GM23248 (cell line): ENCODE results near the gene PYGM. TPM values are rescaled to one million over a fixed set of nuclear protein-coding genes. Genes with fewer than 3 reads are reported as not detected.
A peak's percentile ranks its signal among the peaks of the same experiment; 100 is the strongest.

Experiments
- DNase-seq: peaks from one replicate; pipeline ENCODE4 v3.0.0-alpha.2; 2015
- H2AFZ ChIP-seq: fragments of 200-600 bp; sonication (generic); 2 replicates; pipeline ENCODE4 v1.6.1; 2016; ENCODE audit warnings: antibody characterized with exemption
- H3F3A ChIP-seq: fragments of 200-600 bp; sonication (generic); 2 replicates; pipeline ENCODE4 v1.6.1; 2016; ENCODE audit warnings: mild to moderate bottlenecking, antibody characterized with exemption, mixed run types; ENCODE audit not compliant: insufficient read depth
- H3K27ac ChIP-seq: fragments of 200-600 bp; sonication (generic); 2 replicates; pipeline ENCODE4 v1.5.1; 2016; ENCODE audit warnings: mild to moderate bottlenecking
- H3K27me3 ChIP-seq: fragments of 200-600 bp; sonication (generic); replicated peaks from 2 replicates; pipeline ENCODE4 v1.6.1; 2016; ENCODE audit warnings: mild to moderate bottlenecking; ENCODE audit not compliant: insufficient read depth
- H3K36me3 ChIP-seq: fragments of 200-600 bp; sonication (generic); 2 replicates; pipeline ENCODE4 v1.6.1; 2016; ENCODE audit warnings: low read depth, mild to moderate bottlenecking
- H3K4me1 ChIP-seq: fragments of 200-600 bp; sonication (generic); 2 replicates; pipeline ENCODE4 v1.6.1; 2016; ENCODE audit warnings: mild to moderate bottlenecking; ENCODE audit not compliant: insufficient read depth
- H3K4me2 ChIP-seq: fragments of 200-600 bp; sonication (generic); one replicate; pipeline ENCODE4 v1.6.1; 2016; ENCODE audit warnings: mild to moderate bottlenecking; ENCODE audit not compliant: unreplicated experiment
- H3K4me3 ChIP-seq: fragments of 200-600 bp; sonication (generic); 2 replicates; pipeline ENCODE4 v1.5.1; 2016; ENCODE audit warnings: mild to moderate bottlenecking
- H3K79me2 ChIP-seq: fragments of 200-600 bp; sonication (generic); 2 replicates; pipeline ENCODE4 v1.6.1; 2016; ENCODE audit warnings: mild to moderate bottlenecking; ENCODE audit not compliant: insufficient read depth
- H3K9ac ChIP-seq: fragments of 200-600 bp; sonication (generic); 2 replicates; pipeline ENCODE4 v1.6.1; 2016; ENCODE audit warnings: mild to moderate bottlenecking
- H3K9me2 ChIP-seq: fragments of 200-600 bp; sonication (generic); 2 replicates; pipeline ENCODE4 v1.6.1; 2016; ENCODE audit warnings: mixed run types, mild to moderate bottlenecking, moderate library complexity; ENCODE audit not compliant: insufficient read depth
- H3K9me3 ChIP-seq: fragments of 200-600 bp; sonication (generic); one replicate; pipeline ENCODE4 v1.6.1; 2017; ENCODE audit warnings: low read depth
- H4K20me1 ChIP-seq: fragments of 200-600 bp; sonication (generic); 2 replicates; pipeline ENCODE4 v1.6.0; 2016; ENCODE audit not compliant: insufficient read depth
- EZH2 ChIP-seq: fragments of 200-600 bp; sonication (generic); IDR thresholded peaks from 2 replicates; pipeline ENCODE4 v1.6.1; 2018; ENCODE audit warnings: antibody characterized with exemption, mild to moderate bottlenecking; ENCODE audit not compliant: insufficient read depth, poor library complexity, severe bottlenecking
- EZH2phosphoT487 ChIP-seq: fragments of 200-600 bp; sonication (generic); IDR thresholded peaks from 2 replicates; pipeline ENCODE4 v1.6.1; 2018; ENCODE audit warnings: antibody characterized with exemption, moderate library complexity, mild to moderate bottlenecking, low read depth; ENCODE audit not compliant: insufficient read depth
- WGBS, 2 experiments: methylation state at CpG; one replicate each; pipeline ENCODE4 v1.1.6; 2015 to 2017; ENCODE audit warnings: low lambda C conversion rate in 2 of 2, low coverage in 1 of 2; ENCODE audit errors: missing lambda C conversion rate in 2 of 2; 5-methylcytosine and 5-hydroxymethylcytosine counted together
- in situ Hi-C: fragments of 300-500 bp; cut with MboI; formaldehyde crosslinking; loops from 2 replicates; pipeline ENCODE4 v1.15.0; 2020
- polyA plus RNA-seq: library from polyadenylated mRNA; unstranded; fragments of >200 nt; fragmentation: Nextera tagmentation; extraction: Ambion mirVana; gene quantifications from 2 replicates; pipeline ENCODE4 v1.2.1, GENCODE V29; 2016
- total RNA-seq: library from RNA; depleted of rRNA; stranded (reverse); fragments of >200 nt; shearing (Covaris generic); gene quantifications from 2 replicates; pipeline ENCODE4 v1.2.3, GENCODE V29; 2014

PYGM gene
- total and polyA plus RNA-seq, 2 experiments from 2014 or later, result not detected

GRCh38 chr11:64803158-64803845 lies 43.5 kb upstream of the PYGM start, which contains the start of gene MAP4K2:
Gene MAP4K2 (minus strand): TSS chr11:64803214. CDS start chr11:64803149, 65 bp downstream.
- Histone ChIP-seq H3K9me3 (no peaks in the 10 kb centered on the region), H3K4me1 (peaks cover 8% of the 10 kb centered on the region; the same call in 1 of the 2 replicates), H3K9ac (peak within 1 kb of the TSS; percentile 80), H3F3A (no peaks in the 10 kb centered on the region), H3K79me2 (no peaks in the 10 kb centered on the region), H2AFZ (peak within 1 kb of the TSS; percentile 94), H3K36me3 (no peaks in the 10 kb centered on the region), H3K27me3 (no peaks in the 10 kb centered on the region), H3K4me3 (peak within 1 kb of the TSS; percentile 88), H3K4me2 (peak within 1 kb of the TSS; percentile 99), H3K27ac (peak within 1 kb of the TSS; percentile 57), H4K20me1 (no peaks in the 10 kb centered on the region), H3K9me2 (no peaks in the 10 kb centered on the region)
- in situ Hi-C loops, result no loop called here
- peak; percentile 96 for DNase-seq
- no peak for TF ChIP-seq EZH2
- TF ChIP-seq EZH2phosphoT487, result no peak
- 1 to 2% methylated on average over 26 to 31 of the region's 58 CpGs for WGBS, 2 experiments

DNA sequence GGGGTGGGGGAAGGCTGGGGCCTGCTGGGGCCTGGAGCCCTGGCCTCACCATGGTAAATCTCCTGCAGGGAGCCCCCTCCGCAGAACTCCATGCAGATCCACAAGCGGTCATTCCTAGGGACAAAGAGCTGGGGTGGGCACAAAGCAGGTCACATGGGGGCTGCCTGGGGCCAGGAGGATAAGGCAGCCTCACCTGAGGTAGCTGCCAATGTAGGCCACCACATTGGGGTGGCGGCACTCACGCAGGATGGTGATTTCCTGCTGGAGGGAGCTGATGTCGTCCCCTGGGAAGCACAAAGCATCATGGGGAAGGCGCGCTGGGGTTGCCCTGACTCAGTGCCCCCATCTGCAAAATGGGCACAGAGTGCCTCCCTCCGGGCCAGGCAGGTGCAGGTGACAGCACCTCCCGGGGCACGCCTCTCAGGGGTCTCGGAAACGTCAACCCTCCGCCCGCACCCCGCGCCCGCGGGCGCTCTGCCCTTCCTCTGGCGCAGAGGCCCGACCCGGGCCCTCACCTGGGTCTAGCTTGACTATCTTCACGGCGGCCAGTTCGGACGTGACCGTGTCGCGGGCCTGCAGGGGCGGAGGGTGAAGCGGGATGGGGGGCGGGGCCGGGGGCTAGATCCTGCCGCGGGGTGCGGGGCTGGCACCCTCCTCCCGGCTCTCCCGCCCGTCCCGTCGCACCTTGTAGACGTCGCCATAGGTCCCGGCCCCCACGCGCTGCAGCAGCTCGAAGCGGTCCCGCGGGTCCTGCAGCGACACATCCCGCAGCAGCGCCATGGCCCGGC lies 42.8 kb upstream of the PYGM start:
- Histone ChIP-seq H2AFZ (peak overlapping the region; percentile 54), H3F3A (no peaks in the 10 kb centered on the region), H3K9me2 (no peaks in the 10 kb centered on the region), H3K9ac (peak overlapping the region; percentile 41), H3K4me2 (peak overlapping the region; percentile 13), H3K36me3 (no peaks in the 10 kb centered on the region), H3K4me3 (peak overlapping the region; percentile 88), H3K27me3 (no peaks in the 10 kb centered on the region), H3K9me3 (no peaks in the 10 kb centered on the region), H4K20me1 (no peaks in the 10 kb centered on the region), H3K27ac (no peak overlapping the region), H3K79me2 (no peaks in the 10 kb centered on the region), H3K4me1 (peaks cover 8% of the 10 kb centered on the region; the same call in 1 of the 2 replicates)
- 28 to 80% methylated on average over 7 to 29 of the region's 54 CpGs for WGBS, 2 experiments
- DNase-seq, result no peak
- no peak for TF ChIP-seq EZH2
- in situ Hi-C loops, result no loop called here

GRCh38 chr11:64801561-64802369 lies 42.0 kb upstream of the PYGM start:
- no peaks in the 10 kb centered on the region for H3K9me3 ChIP-seq
- no peak for TF ChIP-seq EZH2
- TF ChIP-seq EZH2phosphoT487, result no peak
- no peaks in the 10 kb centered on the region for H3K79me2 ChIP-seq
- H3F3A ChIP-seq, result no peaks in the 10 kb centered on the region
- H3K9ac ChIP-seq, result no peak overlapping the region
- in situ Hi-C loops, result no loop called here
- H3K4me1 ChIP-seq, result peaks cover 8% of the 10 kb centered on the region; the same call in 1 of the 2 replicates
- no peaks in the 10 kb centered on the region for H4K20me1 ChIP-seq
- no peak overlapping the region for H3K4me3 ChIP-seq
- no peaks in the 10 kb centered on the region for H3K36me3 ChIP-seq
- WGBS, 2 experiments, result 68 to 73% methylated on average over 5 to 13 of the region's 13 CpGs
- no peaks in the 10 kb centered on the region for H3K9me2 ChIP-seq
- H3K27me3 ChIP-seq, result no peaks in the 10 kb centered on the region
- H3K4me2 ChIP-seq, result no peak overlapping the region
- H2AFZ ChIP-seq, result no peak overlapping the region
- DNase-seq, result no peak
- H3K27ac ChIP-seq, result no peak overlapping the region

- H3K9me3 ChIP-seq, result no peaks in the 10 kb centered on the region
- H3K9ac ChIP-seq, result no peak overlapping the region
- no peak overlapping the region for H2AFZ ChIP-seq
- no peak for DNase-seq
- TF ChIP-seq EZH2phosphoT487, result no peak
- no peak for TF ChIP-seq EZH2
- H3K4me3 ChIP-seq, result no peak overlapping the region
- no peaks in the 10 kb centered on the region for H3K27me3 ChIP-seq
- WGBS, 2 experiments, result 81 to 87% methylated on average over 9 of the region's 9 CpGs
- peaks cover 8% of the 10 kb centered on the region; the same call in 1 of the 2 replicates for H3K4me1 ChIP-seq
- in situ Hi-C loops, result no loop called here
- H4K20me1 ChIP-seq, result no peaks in the 10 kb centered on the region
- H3K79me2 ChIP-seq, result no peaks in the 10 kb centered on the region
- H3K36me3 ChIP-seq, result no peaks in the 10 kb centered on the region
- no peaks in the 10 kb centered on the region for H3K9me2 ChIP-seq
- H3K4me2 ChIP-seq, result no peak overlapping the region
- no peak overlapping the region for H3K27ac ChIP-seq
- no peaks in the 10 kb centered on the region for H3F3A ChIP-seq
Measured at GRCh38 chr11:64801158-64801464, 41.3 kb upstream of the PYGM start.
